ENCODE results near the gene KRT14.
"Not testable (repeated sequence)": the region's sequence is repeated elsewhere in the genome, so short reads cannot be mapped to it uniquely, and the experiment has no call there.

Gene KRT14

GRCh38 chr17:41602524-41602923 lies 15.8 kb upstream of the KRT14 start:
- in situ Hi-C loops (cut with HindIII; ENCODE audit: low pct_unique_long_range_greater_than_20kb, low sequenced_read_pairs), result no loop called here
- TF ChIP-seq JUND (IDR thresholded peaks at IDR 0.05; ENCODE audit: low read depth), result no peak
- DNase-seq (ENCODE audit: low read depth in 1 of 2, low spot score in 1 of 2), result no peak

GRCh38 chr17:41600318-41600717 lies 13.6 kb upstream of the KRT14 start:
- TF ChIP-seq JUND (IDR thresholded peaks at IDR 0.05; ENCODE audit: low read depth), result no peak
- DNase-seq (ENCODE audit: low read depth in 1 of 2, low spot score in 1 of 2), result no peak
- in situ Hi-C loops (cut with HindIII; ENCODE audit: low pct_unique_long_range_greater_than_20kb, low sequenced_read_pairs), result no loop called here

GRCh38 chr17:41599680-41600079 lies 13.0 kb upstream of the KRT14 start:
- in situ Hi-C loops (cut with HindIII; ENCODE audit: low pct_unique_long_range_greater_than_20kb, low sequenced_read_pairs), result no loop called here
- no peak for DNase-seq (ENCODE audit: low read depth in 1 of 2, low spot score in 1 of 2)
- TF ChIP-seq JUND (IDR thresholded peaks at IDR 0.05; ENCODE audit: low read depth), result no peak

- DNase-seq (ENCODE audit: low read depth in 1 of 2, low spot score in 1 of 2), result no peak
- in situ Hi-C loops (cut with HindIII; ENCODE audit: low pct_unique_long_range_greater_than_20kb, low sequenced_read_pairs), result no loop called here
- no peak for TF ChIP-seq JUND (IDR thresholded peaks at IDR 0.05; ENCODE audit: low read depth)
Observed at GRCh38 chr17:41595585-41595984, 8.9 kb upstream of the KRT14 start.

GRCh38 chr17:41594363-41594915 lies 7.7 kb upstream of the KRT14 start:
- TF ChIP-seq JUND (IDR thresholded peaks at IDR 0.05; ENCODE audit: low read depth), result no peak
- no peak for DNase-seq (ENCODE audit: low read depth in 1 of 2, low spot score in 1 of 2)
- in situ Hi-C loops (cut with HindIII; ENCODE audit: low pct_unique_long_range_greater_than_20kb, low sequenced_read_pairs), result no loop called here

- DNase-seq (ENCODE audit: low read depth in 1 of 2, low spot score in 1 of 2), result no peak
- in situ Hi-C loops (cut with HindIII; ENCODE audit: low pct_unique_long_range_greater_than_20kb, low sequenced_read_pairs), result no loop called here
Observed at GRCh38 chr17:41593306-41593981, 6.7 kb upstream of the KRT14 start.

GRCh38 chr17:41592601-41593305 lies 6.1 kb upstream of the KRT14 start:
- in situ Hi-C loops (cut with HindIII; ENCODE audit: low pct_unique_long_range_greater_than_20kb, low sequenced_read_pairs), result no loop called here
- no peak for TF ChIP-seq JUND (IDR thresholded peaks at IDR 0.05; ENCODE audit: low read depth)
- DNase-seq (ENCODE audit: low read depth in 1 of 2, low spot score in 1 of 2), result no peak

More at GRCh38 chr17:41593306-41593981, 6.7 kb upstream of the KRT14 start:
- TF ChIP-seq JUND (IDR thresholded peaks at IDR 0.05; ENCODE audit: low read depth), result no peak

- in situ Hi-C loops (cut with HindIII; ENCODE audit: low pct_unique_long_range_greater_than_20kb, low sequenced_read_pairs), result no loop called here
- TF ChIP-seq JUND (IDR thresholded peaks at IDR 0.05; ENCODE audit: low read depth), result no peak
- no peak for DNase-seq (ENCODE audit: low read depth in 1 of 2, low spot score in 1 of 2)
Observed at GRCh38 chr17:41589301-41589700, 2.6 kb upstream of the KRT14 start.

GRCh38 chr17:41588126-41588810 lies 1.6 kb upstream of the KRT14 start:
- no peak for DNase-seq (ENCODE audit: low read depth in 1 of 2, low spot score in 1 of 2)
- no peak for TF ChIP-seq JUND (IDR thresholded peaks at IDR 0.05; ENCODE audit: low read depth)
- in situ Hi-C loops (cut with HindIII; ENCODE audit: low pct_unique_long_range_greater_than_20kb, low sequenced_read_pairs), result no loop called here

- no peak for TF ChIP-seq JUND (IDR thresholded peaks at IDR 0.05; ENCODE audit: low read depth)
- in situ Hi-C loops (cut with HindIII; ENCODE audit: low pct_unique_long_range_greater_than_20kb, low sequenced_read_pairs), result no loop called here
- DNase-seq (ENCODE audit: low read depth in 1 of 2, low spot score in 1 of 2), result no peak
Observed at GRCh38 chr17:41585301-41586056, 1.2 kb downstream of the KRT14 start.

GRCh38 chr17:41584331-41584927 lies 2.3 kb downstream of the KRT14 start:
- DNase-seq (ENCODE audit: low read depth in 1 of 2, low spot score in 1 of 2); in situ Hi-C loops (cut with HindIII; ENCODE audit: low pct_unique_long_range_greater_than_20kb, low sequenced_read_pairs): not testable (repeated sequence)

Measured in T47D (cell line).